Ovary (tissue), 9 donors: ENCODE data around the gene SLFN14. TPM values are rescaled to one million over a fixed set of nuclear protein-coding genes. Genes with fewer than 3 reads are reported as not detected.

Experiments used
- DNase-seq, 5 donors: peaks; one replicate each; pipeline ENCODE4 v3.0.0-alpha.2; 2019 to 2020
- H3K27ac ChIP-seq, 2 donors: fragments of 200-600 bp; one replicate each; pipeline versions ENCODE4 v1.5.1 to v1.8.0; 2019 to 2022
- H3K27me3 ChIP-seq: fragments of 200-600 bp; one replicate; pipeline ENCODE4 v1.8.0; 2022
- H3K36me3 ChIP-seq: fragments of 200-600 bp; sonication (generic); one replicate; pipeline ENCODE4 v1.5.1; 2019
- H3K4me1 ChIP-seq: one replicate; pipeline ENCODE4 v1.8.1; 2013; ENCODE audit warnings: mild to moderate bottlenecking, moderate library complexity; ENCODE audit not compliant: insufficient read depth
- H3K4me3 ChIP-seq: fragments of 200-600 bp; sonication (generic); one replicate; pipeline ENCODE4 v1.5.1; 2017
- H3K9me3 ChIP-seq, 2 donors: fragments of 200-600 bp in 1 of 2; sonication (generic) in 1 of 2; one replicate each; pipeline versions ENCODE4 v1.5.1 to v1.8.1; 2013 to 2019; ENCODE audit warnings: mild to moderate bottlenecking in 1 of 2, moderate library complexity in 1 of 2
- EP300 ChIP-seq: sonication (generic); formaldehyde crosslinking; IDR thresholded peaks from one replicate; pipeline ENCODE4 v1.6.1; 2017; ENCODE audit warnings: antibody characterized with exemption
- POLR2A ChIP-seq: fragments of 450-650 bp; IDR thresholded peaks from one replicate; pipeline ENCODE4 v1.6.1; 2017; ENCODE audit warnings: antibody characterized with exemption, mild to moderate bottlenecking, moderate library complexity
- WGBS, 3 donors: extraction: QIAGEN DNeasy Blood & Tissue Kit in 1 of 3; methylation state at CpG; one replicate each; pipeline versions ENCODE4 v1.1.5 to v1.1.7; 2013 to 2017; 5-methylcytosine and 5-hydroxymethylcytosine counted together
- intact Hi-C, 4 donors: fragments of 100-400 bp; cut with DNase I; formaldehyde crosslinking; loops; one replicate each; pipeline versions ENCODE4 v1.11.0 to v1.15.1; 2022 to 2023
- polyA plus RNA-seq, 2 donors: library from polyadenylated mRNA; stranded (reverse); fragments of 200-250 nt in 1 of 2; fragments of 350-450 nt in 1 of 2; fragmentation: Illumina TruSeq in 1 of 2; extraction: RNeasy Lipid Tissue Mini Kit (QIAGEN cat#74804) in 1 of 2; gene quantifications; one replicate each; pipeline ENCODE4 v1.2.3, GENCODE V29; 2013 to 2014
- total RNA-seq, 7 donors: library from RNA; depleted of rRNA in 2 of 7; stranded (reverse); fragments of >200 nt in 2 of 7; fragmentation: NEBNext Ultra II Directional in 3 of 7; extraction: Animal tissue kit (Norgen Biotek cat#: 25700) in 3 of 7; gene quantifications; one replicate each; pipeline versions ENCODE4 v1.1.0 to v1.2.4, GENCODE V29; 2016 to 2023
- TF ChIP-seq, protein P1 (sequence below), 3 donors: fragments of 450-650 bp in 2 of 3; fragments of 200-600 bp in 1 of 3; IDR thresholded peaks; one replicate each; pipeline versions ENCODE4 v1.5.1 to v1.8.0; 2016 to 2022; ENCODE audit warnings: antibody characterized with exemption in 3 of 3, mild to moderate bottlenecking in 1 of 3
- donor health status: DM: no; HTN: no; CAD: no; lungs with moderate emphysema.
- donor health status: DM: no; HTN: no; CAD: no.
- donor health status: Bipolar disorder and iron deficiency.
- donor health status: DM: yes; HTN: yes; CAD: no.
- donor health status: DM: no; HTN: no; CAD: no.
- donor health status: DM: yes; HTN: yes; CAD: no.

SLFN14 gene
- total and polyA plus RNA-seq, 9 donors: not detected

DNA sequence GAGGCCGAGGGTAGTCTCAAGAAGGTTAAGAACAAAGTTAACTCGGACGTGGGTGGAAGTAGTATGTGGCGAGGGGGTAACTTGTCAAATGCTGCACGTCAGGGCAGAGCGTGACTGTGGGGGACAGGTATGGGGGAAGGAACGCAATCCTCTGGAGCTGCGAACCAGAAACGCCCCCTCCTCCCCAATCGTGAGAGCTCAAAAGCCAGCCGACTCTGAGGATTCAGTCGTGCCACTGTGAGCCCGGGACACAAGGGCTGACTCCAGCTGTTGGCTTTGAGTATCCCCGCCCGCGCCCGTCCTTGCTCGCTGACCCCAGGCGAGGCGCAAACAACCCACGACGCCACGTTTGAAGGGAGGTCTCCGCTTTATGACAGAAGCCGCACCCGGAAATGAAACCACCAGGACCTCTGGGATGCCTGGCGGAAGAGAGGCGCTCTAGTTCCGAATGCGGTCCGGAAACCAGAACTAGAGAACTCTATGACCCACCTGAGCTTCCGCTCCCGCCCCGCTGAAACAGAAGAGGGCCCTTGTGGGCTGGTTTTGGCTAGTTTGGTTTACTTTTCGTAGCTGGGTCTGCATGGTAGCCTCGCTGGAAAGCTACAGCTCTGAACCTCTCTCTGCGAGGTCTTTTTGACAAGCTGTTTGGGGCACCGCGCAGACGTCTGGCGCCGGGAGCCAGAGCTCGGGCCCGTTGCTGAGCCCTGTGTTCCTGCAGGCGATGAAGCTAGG is 17.7 kb upstream of the SLFN14 start, which contains the start of gene PEX12:
Gene PEX12, minus strand, starts transcription at position 375 of the 732 bp plus-strand sequence. CDS start 550 bp downstream, outside the sequence.
- DNase-seq: peak; percentile 85 to 90 (median 87)
- Histone ChIP-seq H3K36me3 (no peaks in the 10 kb centered on the region), H3K27me3 (no peaks in the 10 kb centered on the region), H3K9me3 (no peaks in the 10 kb centered on the region), H3K4me1 (peaks cover 3% of the 10 kb centered on the region), H3K27ac (peak within 1 kb of the TSS in 1 of 2 donors; percentile 83), H3K4me3 (peak within 1 kb of the TSS; percentile 90)
- WGBS, 3 donors: 0% methylated on average over 45 of the region's 45 CpGs
- intact Hi-C loops: no loop called here
- TF ChIP-seq, protein P1, sequence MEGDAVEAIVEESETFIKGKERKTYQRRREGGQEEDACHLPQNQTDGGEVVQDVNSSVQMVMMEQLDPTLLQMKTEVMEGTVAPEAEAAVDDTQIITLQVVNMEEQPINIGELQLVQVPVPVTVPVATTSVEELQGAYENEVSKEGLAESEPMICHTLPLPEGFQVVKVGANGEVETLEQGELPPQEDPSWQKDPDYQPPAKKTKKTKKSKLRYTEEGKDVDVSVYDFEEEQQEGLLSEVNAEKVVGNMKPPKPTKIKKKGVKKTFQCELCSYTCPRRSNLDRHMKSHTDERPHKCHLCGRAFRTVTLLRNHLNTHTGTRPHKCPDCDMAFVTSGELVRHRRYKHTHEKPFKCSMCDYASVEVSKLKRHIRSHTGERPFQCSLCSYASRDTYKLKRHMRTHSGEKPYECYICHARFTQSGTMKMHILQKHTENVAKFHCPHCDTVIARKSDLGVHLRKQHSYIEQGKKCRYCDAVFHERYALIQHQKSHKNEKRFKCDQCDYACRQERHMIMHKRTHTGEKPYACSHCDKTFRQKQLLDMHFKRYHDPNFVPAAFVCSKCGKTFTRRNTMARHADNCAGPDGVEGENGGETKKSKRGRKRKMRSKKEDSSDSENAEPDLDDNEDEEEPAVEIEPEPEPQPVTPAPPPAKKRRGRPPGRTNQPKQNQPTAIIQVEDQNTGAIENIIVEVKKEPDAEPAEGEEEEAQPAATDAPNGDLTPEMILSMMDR (IDR thresholded peaks at IDR 0.05): no peak
- peak; percentile 72 for TF ChIP-seq POLR2A
- TF ChIP-seq EP300: no peak

DNA sequence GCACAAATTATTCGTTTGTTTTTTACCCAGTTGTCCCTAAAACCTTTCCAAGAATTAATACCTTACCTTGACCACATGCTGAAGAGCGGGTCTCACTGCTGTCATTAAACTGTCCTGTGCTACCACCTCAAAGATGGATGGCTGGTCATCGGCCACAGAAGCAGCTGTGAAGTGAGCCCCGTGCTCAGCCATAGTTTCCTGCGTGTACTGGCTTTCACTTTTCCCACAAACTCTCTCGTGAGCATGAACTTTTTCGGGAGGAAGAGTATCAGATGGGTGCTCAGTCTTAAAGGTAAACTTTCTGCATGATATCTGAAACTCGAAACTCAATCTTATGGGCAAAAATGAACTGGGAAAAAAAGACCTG is 17.2 kb upstream of the SLFN14 start:
- TF ChIP-seq POLR2A: no peak
- TF ChIP-seq, protein P1 (IDR thresholded peaks at IDR 0.05): no peak
- no peak for TF ChIP-seq EP300
- no peaks in the 10 kb centered on the region for H3K9me3 ChIP-seq
- 1 to 2% (median 2%) methylated on average over 8 of the region's 8 CpGs for WGBS, 3 donors
- peaks cover 3% of the 10 kb centered on the region for H3K4me1 ChIP-seq
- no peaks in the 10 kb centered on the region for H3K36me3 ChIP-seq
- intact Hi-C loops: no loop called here
- DNase-seq: no peak
- peak overlapping the region; percentile 90 for H3K4me3 ChIP-seq
- H3K27me3 ChIP-seq: no peaks in the 10 kb centered on the region
- peak overlapping the region in 1 of 2 donors; percentile 83 for H3K27ac ChIP-seq

DNA sequence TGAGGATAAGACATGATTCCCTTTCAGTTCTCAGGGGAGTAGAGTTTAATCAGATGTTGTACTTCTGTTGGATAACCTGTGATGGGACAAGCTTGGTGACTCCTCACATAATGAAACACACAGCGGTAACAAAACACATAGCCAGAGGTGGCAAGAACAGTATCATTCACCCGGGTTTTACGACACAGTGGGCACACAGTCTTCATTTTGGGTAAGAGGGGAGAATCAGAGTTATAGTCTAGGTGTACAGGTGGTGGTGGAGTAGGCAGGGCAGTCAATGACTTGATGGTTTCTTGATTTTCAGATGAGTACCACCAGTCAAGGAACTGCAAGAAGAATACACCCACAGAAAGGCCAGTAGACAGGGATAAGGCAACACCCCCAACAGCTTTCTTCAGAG is 15.1 kb upstream of the SLFN14 start:
- no peak for DNase-seq
- 81 to 94% (median 87%) methylated on average over 3 of the region's 3 CpGs for WGBS, 3 donors
- Histone ChIP-seq H3K36me3 (no peaks in the 10 kb centered on the region), H3K9me3 (no peaks in the 10 kb centered on the region), H3K4me1 (peaks cover 3% of the 10 kb centered on the region), H3K27ac (no peak overlapping the region), H3K4me3 (no peak overlapping the region), H3K27me3 (no peaks in the 10 kb centered on the region)
- TF ChIP-seq POLR2A: no peak
- TF ChIP-seq, protein P1 (IDR thresholded peaks at IDR 0.05): no peak
- TF ChIP-seq EP300: no peak
- intact Hi-C loops: no loop called here

DNA sequence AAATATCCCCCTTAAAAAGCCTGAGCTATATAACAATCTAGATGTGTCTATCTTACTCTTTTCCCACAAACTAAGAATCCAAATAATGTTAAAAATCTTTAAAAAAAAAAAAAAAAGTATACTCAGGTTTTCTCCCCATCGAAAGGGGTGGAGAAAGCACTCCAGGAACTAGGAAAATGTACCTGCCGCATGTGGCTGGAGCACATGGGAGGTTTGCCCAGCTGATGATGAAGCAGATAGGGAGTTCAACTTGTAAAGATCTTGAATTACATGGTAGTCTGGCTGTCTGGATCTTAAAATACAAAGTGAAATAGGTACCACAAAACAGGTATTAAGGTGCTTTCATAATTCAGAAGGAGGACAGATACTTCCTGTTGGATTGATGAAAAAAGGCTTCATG is 8.8 kb upstream of the SLFN14 start:
- Histone ChIP-seq H3K4me1 (peaks cover 5% of the 10 kb centered on the region), H3K36me3 (no peaks in the 10 kb centered on the region), H3K27ac (no peak overlapping the region), H3K4me3 (no peak overlapping the region), H3K27me3 (no peaks in the 10 kb centered on the region), H3K9me3 (no peaks in the 10 kb centered on the region)
- DNase-seq: no peak
- WGBS, 3 donors: 88 to 90% (median 89%) methylated on average over 2 of the region's 2 CpGs
- TF ChIP-seq, protein P1 (IDR thresholded peaks at IDR 0.05): no peak
- no peak for TF ChIP-seq EP300
- no peak for TF ChIP-seq POLR2A
- intact Hi-C loops: no loop called here
